Astrocyte of the cerebellum (primary cell): ENCODE results near the gene TBCB.

ENCODE experiments used
- DNase-seq: peaks from one replicate; pipeline ENCODE4 v3.0.0-alpha.2; 2011; ENCODE audit warnings: low read depth
- H3K4me3 ChIP-seq: 2 replicates; pipeline ENCODE4 v1.5.1; 2011; ENCODE audit warnings: mild to moderate bottlenecking, low read depth, low read length, moderate library complexity
- in situ Hi-C: cut with HindIII; loops from 2 replicates; pipeline ENCODE4 v1.10.0; 2017; ENCODE audit warnings: low sequenced_read_pairs
- TF ChIP-seq, protein P1 (sequence below): IDR thresholded peaks from 2 replicates; pipeline ENCODE4 v1.5.1; 2012; ENCODE audit warnings: low read length, low read depth, moderate library complexity, mild to moderate bottlenecking; ENCODE audit errors: missing control alignments

Gene TBCB

DNA sequence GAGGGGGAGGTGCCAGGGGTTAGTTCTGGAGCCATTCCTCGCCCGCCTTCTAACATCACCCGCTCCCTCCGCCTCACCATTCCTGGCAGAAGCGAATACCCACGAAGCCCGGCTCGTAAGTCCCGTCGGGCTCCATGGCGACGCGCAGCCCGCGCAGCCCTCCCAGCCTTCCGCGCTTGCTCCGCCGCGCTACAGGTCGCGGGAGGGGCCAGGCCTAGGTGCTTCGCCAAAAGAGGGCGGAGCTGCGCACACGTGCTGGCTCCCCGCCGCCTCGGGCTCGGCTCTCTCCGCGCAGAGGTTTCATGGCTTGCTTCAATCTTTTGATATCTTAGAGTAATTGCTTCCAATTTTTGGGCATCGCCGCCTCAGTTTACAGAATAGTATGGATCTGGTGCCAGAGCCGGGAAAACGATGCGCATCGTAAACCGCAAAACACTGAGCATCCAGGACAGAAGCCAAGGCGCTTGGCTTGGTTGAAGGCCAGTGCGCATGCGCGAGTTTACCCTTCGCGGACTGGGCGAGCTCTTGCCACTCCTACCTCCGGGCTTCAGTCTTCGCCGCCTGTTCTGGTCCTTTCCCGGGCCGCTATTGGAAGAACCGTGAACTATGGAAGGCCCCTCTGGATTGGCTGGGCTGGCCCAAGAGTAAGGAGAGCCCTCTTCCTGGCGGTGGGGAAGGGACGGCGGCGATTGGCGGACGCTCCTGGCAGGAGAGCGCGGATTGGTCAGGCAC is 381 bp upstream of the TBCB start, which contains the start of gene POLR2I:
POLR2I (minus strand) TSS at position 155 of the 732 bp plus-strand sequence; CDS start at position 136, 19 bp downstream.
- H3K4me3 ChIP-seq = peak within 1 kb of the TSS; percentile 96
- in situ Hi-C loops = no loop called here
- TF ChIP-seq, protein P1, sequence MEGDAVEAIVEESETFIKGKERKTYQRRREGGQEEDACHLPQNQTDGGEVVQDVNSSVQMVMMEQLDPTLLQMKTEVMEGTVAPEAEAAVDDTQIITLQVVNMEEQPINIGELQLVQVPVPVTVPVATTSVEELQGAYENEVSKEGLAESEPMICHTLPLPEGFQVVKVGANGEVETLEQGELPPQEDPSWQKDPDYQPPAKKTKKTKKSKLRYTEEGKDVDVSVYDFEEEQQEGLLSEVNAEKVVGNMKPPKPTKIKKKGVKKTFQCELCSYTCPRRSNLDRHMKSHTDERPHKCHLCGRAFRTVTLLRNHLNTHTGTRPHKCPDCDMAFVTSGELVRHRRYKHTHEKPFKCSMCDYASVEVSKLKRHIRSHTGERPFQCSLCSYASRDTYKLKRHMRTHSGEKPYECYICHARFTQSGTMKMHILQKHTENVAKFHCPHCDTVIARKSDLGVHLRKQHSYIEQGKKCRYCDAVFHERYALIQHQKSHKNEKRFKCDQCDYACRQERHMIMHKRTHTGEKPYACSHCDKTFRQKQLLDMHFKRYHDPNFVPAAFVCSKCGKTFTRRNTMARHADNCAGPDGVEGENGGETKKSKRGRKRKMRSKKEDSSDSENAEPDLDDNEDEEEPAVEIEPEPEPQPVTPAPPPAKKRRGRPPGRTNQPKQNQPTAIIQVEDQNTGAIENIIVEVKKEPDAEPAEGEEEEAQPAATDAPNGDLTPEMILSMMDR = no peak
- DNase-seq = peak; percentile 100

DNA sequence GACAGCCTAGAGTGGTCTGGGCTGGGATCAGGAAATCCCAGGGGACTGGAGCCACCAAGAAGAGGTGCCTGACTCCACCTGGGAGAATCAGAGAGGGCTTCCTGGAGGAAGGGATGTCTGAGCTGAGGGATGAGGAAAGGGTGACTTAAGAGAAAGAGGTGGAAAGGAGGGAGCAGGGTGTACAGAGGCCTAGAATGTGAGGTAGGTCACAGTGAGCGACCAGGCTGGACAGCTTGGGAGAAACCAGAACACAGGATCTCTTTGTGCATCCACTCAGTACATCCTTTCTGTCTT is 1.0 kb downstream of the TBCB start:
- DNase-seq = no peak
- peak overlapping the region; percentile 96 for H3K4me3 ChIP-seq
- in situ Hi-C loops = no loop called here
- TF ChIP-seq, protein P1 = no peak

DNA sequence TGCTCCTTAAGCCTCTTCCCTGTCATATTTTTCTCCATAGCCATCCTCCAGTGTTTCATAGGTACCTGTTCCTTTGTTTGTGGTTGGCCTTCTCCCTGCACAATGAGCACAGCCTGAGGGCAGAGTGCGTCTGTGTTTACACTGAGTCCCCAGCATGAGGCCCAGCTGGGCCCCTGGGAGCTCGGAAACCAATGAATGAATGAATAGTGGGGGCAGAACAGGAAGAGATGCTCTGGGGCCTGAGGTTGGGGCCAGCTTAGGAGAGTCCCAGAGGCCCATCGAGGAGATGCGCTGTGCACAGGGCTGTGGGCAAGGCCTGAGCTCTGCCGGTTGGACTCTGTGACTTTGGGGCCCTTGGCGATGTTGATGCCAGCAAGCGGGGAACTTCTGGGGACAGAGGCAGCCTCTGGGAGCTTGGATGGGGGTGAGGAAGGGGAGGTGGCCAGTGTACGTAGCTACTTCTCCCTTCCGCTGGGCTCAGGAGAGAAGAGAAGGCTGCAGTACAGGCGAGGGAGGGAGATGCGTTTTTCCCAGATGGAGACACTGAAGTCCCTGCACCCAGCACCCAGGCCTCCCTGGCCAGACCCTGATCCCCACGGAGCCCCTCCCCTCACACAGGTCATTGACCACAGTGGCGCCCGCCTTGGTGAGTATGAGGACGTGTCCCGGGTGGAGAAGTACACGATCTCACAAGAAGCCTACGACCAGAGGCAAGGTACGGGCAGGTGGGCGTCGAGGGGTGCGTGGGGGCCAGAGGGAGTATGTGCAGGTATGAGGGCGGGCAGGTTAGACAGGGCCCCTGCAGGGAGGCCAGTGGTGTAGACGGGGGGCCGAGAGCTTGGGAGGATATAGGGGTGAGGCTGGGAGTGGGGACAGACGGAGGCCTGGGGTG is 5.1 kb downstream of the TBCB start:
- TF ChIP-seq, protein P1 = no peak
- no peak overlapping the region for H3K4me3 ChIP-seq
- in situ Hi-C loops = no loop called here
- no peak for DNase-seq

DNA sequence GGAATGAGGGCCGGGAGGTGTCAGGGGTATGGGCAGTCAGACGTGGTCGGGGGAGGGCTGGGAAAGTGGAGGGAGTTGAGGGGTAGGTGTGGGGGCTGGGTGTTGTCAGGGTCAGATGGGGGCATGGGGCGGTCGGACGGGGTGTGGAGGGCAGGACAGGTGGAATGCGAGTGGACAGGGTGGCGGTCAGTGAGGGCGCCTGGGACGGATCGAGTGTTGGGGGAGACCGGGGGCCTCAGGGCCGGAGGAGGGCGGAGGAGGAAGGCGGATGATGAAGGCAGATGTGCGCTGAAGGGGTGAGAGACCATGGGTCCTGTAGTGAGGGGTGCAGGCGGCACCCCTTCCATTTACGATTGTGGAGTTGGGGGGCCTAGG is 5.7 kb downstream of the TBCB start:
- TF ChIP-seq, protein P1 = no peak
- in situ Hi-C loops = no loop called here
- H3K4me3 ChIP-seq = no peak overlapping the region
- DNase-seq = no peak

DNA sequence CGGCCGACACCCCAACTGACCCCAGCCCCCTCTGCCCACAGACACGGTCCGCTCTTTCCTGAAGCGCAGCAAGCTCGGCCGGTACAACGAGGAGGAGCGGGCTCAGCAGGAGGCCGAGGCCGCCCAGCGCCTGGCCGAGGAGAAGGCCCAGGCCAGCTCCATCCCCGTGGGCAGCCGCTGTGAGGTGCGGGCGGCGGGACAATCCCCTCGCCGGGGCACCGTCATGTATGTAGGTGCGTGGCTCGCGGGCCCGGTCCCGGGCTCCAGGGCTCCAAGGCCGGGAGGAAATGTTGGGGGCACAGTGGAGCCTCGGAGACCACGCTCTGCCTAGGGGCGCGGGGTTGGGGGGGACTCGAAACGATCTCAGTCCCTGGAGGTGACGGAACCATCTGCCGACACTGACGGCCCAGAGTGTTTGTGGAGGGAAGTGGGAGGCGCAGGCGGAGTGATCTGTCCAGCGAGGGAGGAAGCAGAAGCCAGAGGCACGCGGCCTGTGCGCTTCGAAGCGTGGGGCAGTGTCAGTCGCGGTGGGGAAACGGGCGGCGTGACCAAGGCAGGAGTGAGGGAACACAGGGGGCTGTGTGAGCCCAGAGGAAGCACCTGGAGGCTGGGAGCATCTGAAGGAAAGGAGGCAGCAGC is 6.3 kb downstream of the TBCB start:
- in situ Hi-C loops = no loop called here
- DNase-seq = no peak
- H3K4me3 ChIP-seq = no peak overlapping the region
- TF ChIP-seq, protein P1 = no peak

DNA sequence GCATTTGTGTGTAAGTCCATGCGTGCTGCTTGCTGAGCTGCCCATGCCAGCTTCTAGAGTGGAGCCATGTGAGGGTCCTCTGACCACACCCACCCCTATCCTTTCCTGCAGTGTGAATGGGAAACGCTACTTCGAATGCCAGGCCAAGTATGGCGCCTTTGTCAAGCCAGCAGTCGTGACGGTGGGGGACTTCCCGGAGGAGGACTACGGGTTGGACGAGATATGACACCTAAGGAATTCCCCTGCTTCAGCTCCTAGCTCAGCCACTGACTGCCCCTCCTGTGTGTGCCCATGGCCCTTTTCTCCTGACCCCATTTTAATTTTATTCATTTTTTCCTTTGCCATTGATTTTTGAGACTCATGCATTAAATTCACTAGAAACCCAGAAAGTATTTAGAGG is 10.3 kb downstream of the TBCB start:
- in situ Hi-C loops = no loop called here
- no peak overlapping the region for H3K4me3 ChIP-seq
- no peak for DNase-seq
- TF ChIP-seq, protein P1 = no peak
